ENCODE results near the gene MAPK12. TPM values are rescaled to one million over a fixed set of nuclear protein-coding genes. Genes with fewer than 3 reads are reported as not detected.

Gene MAPK12
- total and polyA plus RNA-seq, 4 donors, result 0.83 to 2.8 (median 1.9) TPM

GRCh38 chr22:50218153-50218995 is 43.1 kb downstream of the MAPK12 start:
- peaks cover 36 to 76% (median 45%) of the 10 kb centered on the region in 4 donors for H3K36me3 ChIP-seq (ENCODE audit: control insufficient read depth in 4 of 4, insufficient read depth in 3 of 4, low read depth in 1 of 4, low read length in 3 of 4)
- no peak overlapping the region for H3K9ac ChIP-seq (ENCODE audit: low read depth in 1 of 2, low read length in 2 of 2)
- no peak overlapping the region for H3K27ac ChIP-seq (ENCODE audit: low read depth in 1 of 2, low read length in 2 of 2)
- H3K4me3 ChIP-seq (ENCODE audit: low read depth in 1 of 3, low read length in 3 of 3), result no peak overlapping the region
- H3K4me1 ChIP-seq (ENCODE audit: control insufficient read depth in 4 of 4, insufficient read depth in 4 of 4, low read length in 3 of 4), result peaks cover 4 to 16% (median 8%) of the 10 kb centered on the region in 4 donors
- H3K27me3 ChIP-seq (ENCODE audit: control insufficient read depth in 4 of 4, insufficient read depth in 4 of 4, low read length in 3 of 4), result no peaks in the 10 kb centered on the region
- 74% methylated on average over 43 of the region's 43 CpGs for WGBS
- no peak for DNase-seq (ENCODE audit: low spot score)
- no peak for TF ChIP-seq JUND (IDR thresholded peaks at IDR 0.05)
- TF ChIP-seq HNF4A (conservative IDR thresholded peaks at IDR 0.05), result peak in 1 of 2 donors; percentile 23
- TF ChIP-seq RXRA (IDR thresholded peaks at IDR 0.05), result peak; percentile 26 to 28
- no peaks in the 10 kb centered on the region for H3K9me3 ChIP-seq (ENCODE audit: control insufficient read depth in 4 of 4, low read length in 3 of 4)

GRCh38 chr22:50217543-50218152 is 43.8 kb downstream of the MAPK12 start:
- Histone ChIP-seq H3K36me3 (ENCODE audit: control insufficient read depth in 4 of 4, insufficient read depth in 3 of 4, low read depth in 1 of 4, low read length in 3 of 4) (peaks cover 36 to 76% (median 46%) of the 10 kb centered on the region in 4 donors), H3K27me3 (ENCODE audit: control insufficient read depth in 4 of 4, insufficient read depth in 4 of 4, low read length in 3 of 4) (no peaks in the 10 kb centered on the region), H3K9ac (ENCODE audit: low read depth in 1 of 2, low read length in 2 of 2) (no peak overlapping the region), H3K4me3 (ENCODE audit: low read depth in 1 of 3, low read length in 3 of 3) (no peak overlapping the region), H3K9me3 (ENCODE audit: control insufficient read depth in 4 of 4, low read length in 3 of 4) (no peaks in the 10 kb centered on the region), H3K27ac (ENCODE audit: low read depth in 1 of 2, low read length in 2 of 2) (no peak overlapping the region), H3K4me1 (ENCODE audit: control insufficient read depth in 4 of 4, insufficient read depth in 4 of 4, low read length in 3 of 4) (peaks cover 5 to 19% (median 12%) of the 10 kb centered on the region in 4 donors)
- 87% methylated on average over 21 of the region's 21 CpGs for WGBS
- no peak for TF ChIP-seq RXRA (IDR thresholded peaks at IDR 0.05)
- no peak for TF ChIP-seq EGR1 (IDR thresholded peaks at IDR 0.05; ENCODE audit: low read depth in 2 of 2)
- no peak for TF ChIP-seq MAX (IDR thresholded peaks at IDR 0.05)
- DNase-seq (ENCODE audit: low spot score), result no peak

GRCh38 chr22:50216684-50217520 is 44.6 kb downstream of the MAPK12 start:
- no peak overlapping the region for H3K27ac ChIP-seq (ENCODE audit: low read depth in 1 of 2, low read length in 2 of 2)
- DNase-seq (ENCODE audit: low spot score), result no peak
- H3K4me3 ChIP-seq (ENCODE audit: low read depth in 1 of 3, low read length in 3 of 3), result no peak overlapping the region
- H3K4me1 ChIP-seq (ENCODE audit: control insufficient read depth in 4 of 4, insufficient read depth in 4 of 4, low read length in 3 of 4), result peaks cover 5 to 21% (median 15%) of the 10 kb centered on the region in 4 donors
- TF ChIP-seq HNF4A (conservative IDR thresholded peaks at IDR 0.05), result no peak
- peaks cover 34 to 73% (median 47%) of the 10 kb centered on the region in 4 donors for H3K36me3 ChIP-seq (ENCODE audit: control insufficient read depth in 4 of 4, insufficient read depth in 3 of 4, low read depth in 1 of 4, low read length in 3 of 4)
- no peak overlapping the region for H3K9ac ChIP-seq (ENCODE audit: low read depth in 1 of 2, low read length in 2 of 2)
- H3K27me3 ChIP-seq (ENCODE audit: control insufficient read depth in 4 of 4, insufficient read depth in 4 of 4, low read length in 3 of 4), result no peaks in the 10 kb centered on the region
- no peaks in the 10 kb centered on the region for H3K9me3 ChIP-seq (ENCODE audit: control insufficient read depth in 4 of 4, low read length in 3 of 4)
- 94% methylated on average over 57 of the region's 57 CpGs for WGBS

- Histone ChIP-seq H3K9ac (ENCODE audit: low read depth in 1 of 2, low read length in 2 of 2) (no peak overlapping the region), H3K4me3 (ENCODE audit: low read depth in 1 of 3, low read length in 3 of 3) (no peak overlapping the region), H3K36me3 (ENCODE audit: control insufficient read depth in 4 of 4, insufficient read depth in 3 of 4, low read depth in 1 of 4, low read length in 3 of 4) (peaks cover 32 to 69% (median 47%) of the 10 kb centered on the region in 4 donors), H3K9me3 (ENCODE audit: control insufficient read depth in 4 of 4, low read length in 3 of 4) (no peaks in the 10 kb centered on the region), H3K27me3 (ENCODE audit: control insufficient read depth in 4 of 4, insufficient read depth in 4 of 4, low read length in 3 of 4) (no peaks in the 10 kb centered on the region), H3K4me1 (ENCODE audit: control insufficient read depth in 4 of 4, insufficient read depth in 4 of 4, low read length in 3 of 4) (peaks cover 5 to 23% (median 17%) of the 10 kb centered on the region in 4 donors), H3K27ac (ENCODE audit: low read depth in 1 of 2, low read length in 2 of 2) (no peak overlapping the region)
- TF ChIP-seq TAF1 (conservative IDR thresholded peaks at IDR 0.05), result no peak
- no peak for TF ChIP-seq ATF3 (IDR thresholded peaks at IDR 0.05)
- TF ChIP-seq MAX (IDR thresholded peaks at IDR 0.05), result no peak
- no peak for TF ChIP-seq SP1 (IDR thresholded peaks at IDR 0.05)
- no peak for TF ChIP-seq FOXA1 (IDR thresholded peaks at IDR 0.05)
- no peak for TF ChIP-seq YY1 (IDR thresholded peaks at IDR 0.05)
- TF ChIP-seq GABPA (IDR thresholded peaks at IDR 0.05 in 1 of 2, conservative IDR thresholded peaks at IDR 0.05 in 1 of 2), result no peak
- TF ChIP-seq JUND (IDR thresholded peaks at IDR 0.05), result no peak
- no peak for TF ChIP-seq ZBTB33 (IDR thresholded peaks at IDR 0.05)
- TF ChIP-seq RAD21 (IDR thresholded peaks at IDR 0.05), result no peak
- no peak for TF ChIP-seq NR2F2 (IDR thresholded peaks at IDR 0.05)
- DNase-seq (ENCODE audit: low spot score), result no peak
- 91% methylated on average over 15 of the region's 15 CpGs for WGBS
Observed at GRCh38 chr22:50216055-50216683, 45.3 kb downstream of the MAPK12 start.

Data from liver (tissue), 9 donors.